Uterus (tissue), 2 donors: Measurements from ENCODE around the gene PRKAR2A.

Experiments
- CTCF ChIP-seq, 4 experiments: fragments of 200-600 bp in 2 of 4; fragments of 450-650 bp in 2 of 4; sonication (generic) in 2 of 4; IDR thresholded peaks; one replicate each; pipeline ENCODE4 v1.5.1; 2016 to 2019; ENCODE audit warnings: antibody characterized with exemption in 4 of 4, mild to moderate bottlenecking in 2 of 4, moderate library complexity in 1 of 4
- POLR2A ChIP-seq, 2 donors: fragments of 450-650 bp; IDR thresholded peaks; one replicate each; pipeline ENCODE4 v1.6.1; 2016; ENCODE audit warnings: antibody characterized with exemption in 2 of 2, mild to moderate bottlenecking in 1 of 2, moderate library complexity in 1 of 2

- TF ChIP-seq CTCF (IDR thresholded peaks at IDR 0.05) (no peak), POLR2A (IDR thresholded peaks at IDR 0.05) (no peak)
Observed at GRCh38 chr3:48858709-48859108, 11.0 kb upstream of the PRKAR2A start.
